ENCODE measurements around the gene RNF114. TPM values are rescaled to one million over a fixed set of nuclear protein-coding genes. Genes with fewer than 3 reads are reported as not detected.
"Not testable (repeated sequence)": the region's sequence is repeated elsewhere in the genome, so short reads cannot be mapped to it uniquely, and the experiment has no call there.

Gene RNF114
- total RNA-seq, 1 donor from 2014 or later: 46.8 TPM

- no peak overlapping the region for H3K27ac Mint-ChIP-seq (ENCODE audit: unreplicated experiment)
- DNase-seq (ENCODE audit: low spot score): no peak
- peaks cover 9% of the 10 kb centered on the region for H3K4me1 Mint-ChIP-seq (ENCODE audit: unreplicated experiment)
- H3K36me3 Mint-ChIP-seq (ENCODE audit: low read depth, unreplicated experiment): no peaks in the 10 kb centered on the region
- peaks cover 8% of the 10 kb centered on the region for H3K27me3 Mint-ChIP-seq (ENCODE audit: unreplicated experiment)
- H3K4me3 Mint-ChIP-seq (ENCODE audit: unreplicated experiment): no peak overlapping the region
- no peaks in the 10 kb centered on the region for H3K9me3 Mint-ChIP-seq (ENCODE audit: unreplicated experiment)
- TF ChIP-seq CTCF (IDR thresholded peaks at IDR 0.05; ENCODE audit: unreplicated experiment): no peak
Observed at GRCh38 chr20:49976542-49976941, 40.3 kb downstream of the RNF114 start.

GRCh38 chr20:49977740-49978139, 41.5 kb downstream of the RNF114 start:
- H3K27me3 Mint-ChIP-seq (ENCODE audit: unreplicated experiment); H3K9me3 Mint-ChIP-seq (ENCODE audit: unreplicated experiment): not testable (repeated sequence)

DNA sequence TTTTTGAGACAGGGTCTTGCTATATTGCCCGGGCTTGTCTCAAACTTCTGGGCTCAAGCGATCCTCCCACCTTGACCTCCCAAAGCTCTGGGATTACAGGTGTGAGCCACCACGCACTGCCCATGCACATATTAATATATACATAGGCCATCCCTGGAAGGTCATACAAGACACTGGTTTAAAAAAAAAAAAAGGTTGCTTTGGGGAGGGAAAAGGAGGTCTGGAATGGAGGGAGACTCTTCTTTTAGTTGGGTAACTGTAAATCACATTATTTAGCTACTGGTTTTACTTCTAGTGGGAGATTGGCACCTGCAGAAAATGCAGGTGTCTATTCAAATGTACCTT, 42.5 kb downstream of the RNF114 start:
- H3K36me3 Mint-ChIP-seq (ENCODE audit: low read depth, unreplicated experiment): no peaks in the 10 kb centered on the region
- H3K27me3 Mint-ChIP-seq (ENCODE audit: unreplicated experiment): peaks cover 11% of the 10 kb centered on the region
- no peak overlapping the region for H3K27ac Mint-ChIP-seq (ENCODE audit: unreplicated experiment)
- no peak for DNase-seq (ENCODE audit: low spot score)
- no peaks in the 10 kb centered on the region for H3K9me3 Mint-ChIP-seq (ENCODE audit: unreplicated experiment)
- no peak overlapping the region for H3K4me3 Mint-ChIP-seq (ENCODE audit: unreplicated experiment)
- no peak for TF ChIP-seq CTCF (IDR thresholded peaks at IDR 0.05; ENCODE audit: unreplicated experiment)
- H3K4me1 Mint-ChIP-seq (ENCODE audit: unreplicated experiment): peaks cover 24% of the 10 kb centered on the region

More at GRCh38 chr20:49977740-49978139, 41.5 kb downstream of the RNF114 start:
- not testable (repeated sequence) for H3K36me3 Mint-ChIP-seq (ENCODE audit: low read depth, unreplicated experiment); H3K27ac Mint-ChIP-seq (ENCODE audit: unreplicated experiment); DNase-seq (ENCODE audit: low spot score); H3K4me3 Mint-ChIP-seq (ENCODE audit: unreplicated experiment)
- H3K4me1 Mint-ChIP-seq (ENCODE audit: unreplicated experiment): peaks cover 16% of the 10 kb centered on the region

GRCh38 chr20:49979030-49979832, 43.0 kb downstream of the RNF114 start:
- H3K36me3 Mint-ChIP-seq (ENCODE audit: low read depth, unreplicated experiment): peaks cover 4% of the 10 kb centered on the region
- no peaks in the 10 kb centered on the region for H3K9me3 Mint-ChIP-seq (ENCODE audit: unreplicated experiment)
- TF ChIP-seq CTCF (IDR thresholded peaks at IDR 0.05; ENCODE audit: unreplicated experiment): peak; percentile 100
- no peak overlapping the region for H3K4me3 Mint-ChIP-seq (ENCODE audit: unreplicated experiment)
- DNase-seq (ENCODE audit: low spot score): peak; percentile 79
- H3K27ac Mint-ChIP-seq (ENCODE audit: unreplicated experiment): no peak overlapping the region
- peaks cover 30% of the 10 kb centered on the region for H3K4me1 Mint-ChIP-seq (ENCODE audit: unreplicated experiment)
- H3K27me3 Mint-ChIP-seq (ENCODE audit: unreplicated experiment): peaks cover 12% of the 10 kb centered on the region

DNA sequence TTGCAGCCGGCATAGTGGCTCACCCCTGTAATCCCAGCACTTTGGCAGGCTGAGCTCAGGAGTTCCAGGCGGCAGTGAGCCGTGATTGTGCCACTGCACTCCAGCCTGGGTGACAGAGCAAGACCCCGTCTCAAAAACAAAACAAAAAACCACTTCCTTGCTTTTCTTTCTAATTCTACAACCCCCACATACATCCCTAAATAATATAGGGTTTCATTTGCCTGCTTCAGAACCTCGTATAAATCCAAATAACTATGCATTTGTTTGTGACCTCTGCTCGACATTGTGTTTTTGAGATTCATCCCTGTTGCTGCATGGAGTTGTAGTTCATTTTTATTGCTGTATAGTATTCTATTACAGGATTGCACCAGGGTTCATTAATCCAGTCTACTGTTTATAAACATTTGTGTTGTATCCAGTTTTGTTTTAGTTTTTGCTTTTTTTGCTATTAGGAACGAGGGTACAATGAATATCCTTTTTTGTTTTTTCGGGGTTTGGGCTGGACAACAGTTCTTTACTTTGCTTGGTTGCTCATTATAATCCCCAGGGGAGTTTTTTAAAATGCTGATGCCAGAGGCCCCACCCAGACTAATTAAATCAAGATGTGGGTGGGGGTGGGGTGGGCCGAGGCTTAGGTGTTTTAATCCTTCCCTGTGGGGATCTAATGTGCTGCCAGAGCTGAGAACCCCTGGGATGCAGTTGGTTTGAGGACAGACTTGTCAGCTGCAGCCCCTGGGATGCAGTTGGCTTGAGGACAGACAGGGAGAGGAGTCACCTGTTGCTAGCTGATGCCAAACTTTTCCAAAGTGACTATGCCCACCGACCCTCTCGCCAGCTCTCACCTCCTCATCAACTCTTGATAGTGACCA, 44.2 kb downstream of the RNF114 start:
- Mint-ChIP-seq H3K36me3 (ENCODE audit: low read depth, unreplicated experiment) (peaks cover 16% of the 10 kb centered on the region), H3K4me3 (ENCODE audit: unreplicated experiment) (peak overlapping the region; percentile 27), H3K4me1 (ENCODE audit: unreplicated experiment) (peaks cover 41% of the 10 kb centered on the region), H3K9me3 (ENCODE audit: unreplicated experiment) (no peaks in the 10 kb centered on the region), H3K27ac (ENCODE audit: unreplicated experiment) (no peak overlapping the region), H3K27me3 (ENCODE audit: unreplicated experiment) (peaks cover 13% of the 10 kb centered on the region)
- no peak for TF ChIP-seq CTCF (IDR thresholded peaks at IDR 0.05; ENCODE audit: unreplicated experiment)
- DNase-seq (ENCODE audit: low spot score): no peak
